ENCODE measurements around the gene SV2B.
"Not testable (repeated sequence)": the region's sequence is repeated elsewhere in the genome, so short reads cannot be mapped to it uniquely, and the experiment has no call there.

The SV2B gene

GRCh38 chr15:91099995-91100813 is at the start of gene SV2B:
TSS of gene SV2B (plus strand) at chr15:91100257. CDS start at chr15:91226264, 126,007 bp downstream.
- peak; percentile 56 for DNase-seq

- DNase-seq, result no peak
Observed at GRCh38 chr15:91051248-91051647, 48.8 kb upstream of the SV2B start.

GRCh38 chr15:91054816-91055215 is 45.2 kb upstream of the SV2B start:
- no peak for DNase-seq

GRCh38 chr15:91055548-91056331 is 44.3 kb upstream of the SV2B start:
- peak; percentile 17 for DNase-seq

GRCh38 chr15:91061230-91061629 is 38.8 kb upstream of the SV2B start:
- DNase-seq, result no peak

- DNase-seq, result no peak
Observed at GRCh38 chr15:91061997-91062396, 38.1 kb upstream of the SV2B start.

GRCh38 chr15:91065505-91065904 is 34.6 kb upstream of the SV2B start:
- no peak for DNase-seq

GRCh38 chr15:91067036-91067435 is 33.0 kb upstream of the SV2B start:
- no peak for DNase-seq

GRCh38 chr15:91068436-91068835 is 31.6 kb upstream of the SV2B start:
- no peak for DNase-seq

GRCh38 chr15:91068966-91069365 is 31.1 kb upstream of the SV2B start:
- no peak for DNase-seq

- no peak for DNase-seq
Observed at GRCh38 chr15:91070872-91071271, 29.2 kb upstream of the SV2B start.

GRCh38 chr15:91072161-91072560 is 27.9 kb upstream of the SV2B start:
- no peak for DNase-seq

GRCh38 chr15:91073077-91073476 is 27.0 kb upstream of the SV2B start:
- DNase-seq, result no peak

- no peak for DNase-seq
Observed at GRCh38 chr15:91073768-91074167, 26.3 kb upstream of the SV2B start.

GRCh38 chr15:91075739-91076138 is 24.3 kb upstream of the SV2B start:
- no peak for DNase-seq

- no peak for DNase-seq
Observed at GRCh38 chr15:91077029-91077428, 23.0 kb upstream of the SV2B start.

- not testable (repeated sequence) for DNase-seq
Observed at GRCh38 chr15:91093866-91094265, 6.2 kb upstream of the SV2B start.

GRCh38 chr15:91098451-91098850 is 1.6 kb upstream of the SV2B start:
- no peak for DNase-seq

- peak; percentile 56 for DNase-seq
Observed at GRCh38 chr15:91099616-91099994, 452 bp upstream of the SV2B start.

- DNase-seq, result peak; percentile 3
Observed at GRCh38 chr15:91100814-91101607, 954 bp downstream of the SV2B start.

GRCh38 chr15:91101608-91101920 is 1.5 kb downstream of the SV2B start:
- DNase-seq, result no peak

- no peak for DNase-seq
Observed at GRCh38 chr15:91102546-91103330, 2.7 kb downstream of the SV2B start.

- no peak for DNase-seq
Observed at GRCh38 chr15:91104111-91104510, 4.1 kb downstream of the SV2B start.
